C1 segment of cervical spinal cord (tissue), 14 donors: Measurements from ENCODE around the gene XRCC6.
A peak's percentile ranks its signal among the peaks of the same experiment; 100 is the strongest.
"Not testable (repeated sequence)": the region's sequence is repeated elsewhere in the genome, so short reads cannot be mapped to it uniquely, and the experiment has no call there.

Source experiments
- DNase-seq, 14 donors: peaks; one replicate each; lab custom pipeline; 2025; lab: John Stamatoyannopoulos, UW

The XRCC6 gene

DNA sequence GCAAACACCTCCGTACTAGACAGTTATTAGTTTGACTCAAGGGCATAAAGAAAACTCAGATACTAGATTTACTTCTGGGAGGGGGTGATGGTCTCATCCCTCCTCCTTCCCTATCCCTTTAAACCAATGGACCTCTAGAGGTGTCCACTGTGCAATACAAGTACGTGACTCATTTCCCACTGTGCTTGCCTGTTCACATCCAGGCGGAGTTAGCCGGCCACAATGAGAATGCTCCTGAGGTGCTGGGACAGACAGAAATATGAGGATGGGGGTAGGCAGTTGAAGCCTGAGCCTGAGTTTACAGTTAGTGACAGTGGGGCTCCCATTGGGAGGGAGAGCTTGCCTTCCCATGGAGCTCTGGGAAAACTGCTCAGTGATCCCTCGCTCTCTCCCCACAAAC, 23.0 kb upstream of the XRCC6 start:
- DNase-seq: no peak

DNA sequence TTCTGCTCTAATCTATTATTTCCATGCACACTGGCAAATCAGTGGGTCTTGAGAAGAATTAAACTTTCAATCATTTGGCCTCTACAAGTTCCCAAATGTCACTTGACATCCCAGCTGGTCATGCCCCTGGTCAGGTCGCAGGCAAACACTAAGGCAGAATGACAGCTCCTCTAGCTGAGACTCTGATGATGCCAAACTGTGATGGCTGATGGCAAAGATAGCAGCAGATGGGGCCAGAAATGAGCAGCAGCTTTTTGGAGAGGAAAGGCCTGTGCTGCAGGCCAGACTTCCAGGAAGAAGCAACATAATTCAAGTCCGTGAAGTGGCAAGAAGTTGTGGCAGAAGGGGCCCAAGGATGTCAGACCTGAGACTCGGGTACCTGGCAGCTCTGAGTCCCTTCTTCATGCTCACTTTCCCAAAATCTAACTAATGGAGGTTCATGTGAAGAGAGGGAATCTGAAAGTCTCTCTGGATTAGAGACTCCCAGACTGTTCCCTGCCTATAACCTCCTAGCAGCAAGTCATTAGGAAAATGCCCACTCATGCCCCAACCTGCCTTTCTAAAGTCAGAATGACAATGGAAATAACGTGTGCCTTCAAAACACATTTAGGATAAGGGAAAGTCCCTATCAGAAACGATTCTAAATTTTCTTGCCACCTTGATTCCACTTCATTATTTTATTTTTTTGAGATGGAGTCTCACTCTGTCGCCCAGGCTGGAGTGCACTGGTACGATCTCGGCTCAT, 22.0 kb upstream of the XRCC6 start:
- DNase-seq: peak in 1 of 14 donors; percentile 51

DNA sequence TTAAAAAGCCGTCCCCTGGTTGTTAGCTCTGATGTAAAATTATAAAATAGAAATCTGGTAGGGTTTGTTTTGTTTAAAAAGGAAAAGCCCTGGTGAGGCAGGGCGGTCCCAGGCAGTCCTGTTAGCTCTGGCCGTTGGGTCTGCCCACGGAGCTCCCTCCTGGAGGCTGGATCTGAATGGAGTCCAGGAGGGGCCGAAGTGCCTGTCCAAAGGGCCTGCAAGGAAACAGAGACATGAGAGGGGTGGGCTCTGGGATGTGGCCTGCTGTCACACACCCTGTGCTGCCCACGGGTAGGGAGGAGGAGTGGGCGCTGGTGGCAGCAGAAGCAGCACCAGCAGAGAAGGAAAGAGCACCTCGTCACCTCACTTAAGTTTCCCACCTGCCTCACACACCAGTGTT, 20.1 kb upstream of the XRCC6 start:
- no peak for DNase-seq

DNA sequence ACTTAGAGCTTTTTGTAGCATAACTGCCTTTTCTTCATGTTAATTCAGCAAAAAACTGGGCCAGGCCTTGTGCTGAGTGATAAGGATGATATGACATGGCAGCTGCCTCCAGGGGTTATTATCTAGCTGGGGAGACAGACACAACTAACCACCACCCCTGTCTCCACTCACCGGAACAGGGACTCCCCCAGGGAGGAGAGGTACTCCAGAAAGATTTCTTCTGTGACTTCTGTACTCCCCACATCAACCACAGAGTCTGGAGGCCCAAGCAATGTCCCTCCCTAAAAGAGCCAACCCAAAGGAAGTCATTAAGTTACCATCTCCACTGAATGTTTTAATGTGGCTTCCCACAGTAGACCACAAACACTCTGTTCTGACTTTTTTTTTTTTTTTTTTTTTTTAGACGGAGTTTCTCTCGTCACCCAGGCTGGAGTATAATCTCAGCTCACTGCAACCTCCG, 17.2 kb upstream of the XRCC6 start:
- DNase-seq: no peak

DNA sequence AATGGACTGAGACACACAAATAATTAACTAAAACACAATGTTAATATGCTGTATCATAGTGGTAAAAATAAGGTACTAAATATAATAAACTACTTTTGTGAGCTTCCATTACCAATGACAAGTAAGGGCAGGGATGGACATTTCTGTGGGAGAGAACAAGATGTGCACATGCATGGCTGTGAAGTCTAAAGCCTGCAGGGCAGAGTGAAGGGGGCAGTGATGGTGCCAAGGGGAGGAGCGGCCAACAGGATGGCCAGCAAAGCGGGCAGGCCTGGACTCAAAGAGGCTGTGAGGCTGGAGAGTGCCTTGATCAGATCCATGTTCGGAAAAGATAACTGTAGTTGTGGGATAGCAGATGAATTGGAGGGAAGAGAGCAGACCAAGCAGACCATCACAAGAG, 12.7 kb upstream of the XRCC6 start:
- no peak for DNase-seq

DNA sequence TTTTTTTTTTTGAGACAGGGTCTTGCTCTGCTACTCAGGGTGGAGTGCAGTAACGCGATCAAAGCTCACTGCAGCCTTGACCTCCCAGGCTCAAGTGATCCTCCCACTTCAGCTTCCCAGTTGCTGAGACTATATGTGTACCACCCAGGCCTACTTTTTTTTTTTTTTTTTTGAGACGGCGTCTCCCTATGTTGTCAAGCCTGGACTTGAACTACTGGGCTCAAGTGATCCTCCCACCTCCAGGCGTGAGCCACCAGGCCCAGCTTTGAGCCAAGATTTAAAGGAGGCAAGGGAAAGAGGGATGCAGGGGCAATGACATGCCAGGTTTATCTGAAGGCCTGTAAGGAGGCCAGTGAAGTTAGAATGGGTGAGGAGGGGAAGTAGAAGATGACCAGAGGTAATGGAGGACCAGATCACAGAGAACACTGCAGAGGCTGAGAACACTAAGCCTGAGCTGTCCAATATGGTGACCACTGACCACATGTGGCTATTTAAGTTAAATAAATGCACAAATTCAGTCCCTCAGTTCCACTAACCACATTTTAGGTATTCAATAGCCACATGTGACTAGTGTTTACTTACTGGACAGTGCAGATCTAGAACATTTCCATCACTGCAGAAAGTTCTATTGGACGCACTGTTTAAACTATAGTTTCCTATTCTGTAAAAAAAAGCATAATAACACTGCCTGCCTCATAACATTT, 8.3 kb upstream of the XRCC6 start:
- no peak for DNase-seq

DNA sequence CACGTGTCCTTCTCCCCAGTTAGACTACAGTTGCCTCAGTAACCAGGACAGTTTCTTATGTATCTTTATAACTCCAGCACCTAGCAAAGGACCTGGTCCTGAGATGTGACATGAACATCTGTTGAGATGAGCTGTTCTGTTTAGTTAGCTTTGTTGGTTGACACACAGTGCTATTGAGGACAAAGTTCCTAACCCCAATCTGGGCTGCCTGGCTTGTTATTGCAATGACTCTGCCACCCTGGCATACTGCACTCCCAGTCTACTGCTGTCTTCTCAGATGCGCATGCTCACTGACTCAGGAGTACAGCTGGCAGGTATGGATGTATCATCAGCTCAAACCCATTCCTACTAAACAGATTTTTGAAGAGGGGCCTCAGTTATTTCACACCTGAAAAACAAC, 7.6 kb upstream of the XRCC6 start:
- DNase-seq: no peak

DNA sequence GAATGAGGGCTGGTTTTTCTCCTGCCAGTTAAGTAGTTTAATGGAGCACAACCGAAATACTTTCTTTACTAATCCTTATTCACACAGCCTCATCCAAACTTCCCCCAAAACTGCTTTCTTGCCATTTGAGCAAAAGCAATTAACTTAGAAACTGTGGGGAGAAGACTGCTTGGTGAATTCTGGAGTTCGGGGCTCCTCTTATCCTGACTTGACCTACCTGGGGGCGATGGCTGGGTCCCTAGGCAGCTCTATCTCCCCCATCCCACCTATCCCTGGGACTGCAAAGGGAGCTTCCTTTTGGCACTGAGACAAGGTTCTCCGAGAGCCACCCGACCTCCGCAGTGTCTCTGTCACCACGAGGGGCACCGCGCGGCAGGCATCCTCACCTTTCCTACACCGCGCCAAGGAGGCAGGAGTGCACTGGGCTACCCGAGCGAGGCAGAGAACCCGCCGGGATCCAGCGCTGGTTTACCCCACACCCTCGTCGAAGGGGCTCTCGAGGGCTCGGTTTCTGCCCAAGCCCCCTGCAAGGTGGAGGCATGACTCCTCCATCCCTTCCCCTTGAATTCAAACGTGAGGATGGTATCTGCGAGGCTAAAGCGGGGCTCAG, 1.0 kb upstream of the XRCC6 start:
- DNase-seq: peak in 4 of 14 donors; percentile 31 to 52 (median 34)

DNA sequence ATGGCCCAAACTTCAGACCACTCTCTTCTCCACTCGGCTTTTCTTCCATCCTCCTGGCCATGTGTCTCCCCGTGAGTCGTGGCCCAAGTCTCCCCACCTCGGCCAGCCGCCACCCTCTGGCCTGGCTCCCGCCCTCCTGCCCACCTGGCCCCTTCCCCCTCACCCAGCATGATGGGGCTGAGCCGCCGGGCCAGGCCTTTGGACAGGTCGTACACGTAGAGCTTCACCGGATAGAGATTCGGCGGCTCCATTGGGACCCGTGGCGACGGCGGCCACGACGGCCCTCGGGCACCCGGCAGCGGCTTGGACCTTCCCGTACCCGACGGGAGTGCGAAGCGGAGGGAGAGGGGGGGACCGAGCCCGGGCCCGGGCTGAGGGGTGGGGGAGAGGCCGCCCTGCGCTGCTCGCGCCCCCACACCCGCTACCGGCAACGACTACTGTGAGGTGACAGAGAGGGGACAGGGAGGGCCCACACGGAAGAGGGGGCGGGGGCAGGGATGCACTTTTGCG, 451 bp upstream of the XRCC6 start, which contains the start of gene DESI1:
DESI1 (minus strand) TSS at position 455 of the 510 bp plus-strand sequence; CDS start at position 251, 204 bp downstream.
- DNase-seq: peak in 2 of 14 donors; percentile 61 to 65

DNA sequence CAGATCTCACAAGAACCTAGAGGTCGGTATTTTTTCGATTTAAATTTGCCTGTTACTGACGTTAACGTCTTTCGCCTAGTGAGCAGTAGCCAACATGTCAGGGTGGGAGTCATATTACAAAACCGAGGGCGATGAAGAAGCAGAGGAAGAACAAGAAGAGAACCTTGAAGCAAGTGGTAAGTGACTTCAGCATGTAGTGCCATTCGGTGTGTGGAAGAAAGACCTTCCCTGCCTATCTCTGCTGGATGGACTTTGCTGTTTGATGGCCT, 750 bp downstream of the XRCC6 start:
- DNase-seq: no peak

DNA sequence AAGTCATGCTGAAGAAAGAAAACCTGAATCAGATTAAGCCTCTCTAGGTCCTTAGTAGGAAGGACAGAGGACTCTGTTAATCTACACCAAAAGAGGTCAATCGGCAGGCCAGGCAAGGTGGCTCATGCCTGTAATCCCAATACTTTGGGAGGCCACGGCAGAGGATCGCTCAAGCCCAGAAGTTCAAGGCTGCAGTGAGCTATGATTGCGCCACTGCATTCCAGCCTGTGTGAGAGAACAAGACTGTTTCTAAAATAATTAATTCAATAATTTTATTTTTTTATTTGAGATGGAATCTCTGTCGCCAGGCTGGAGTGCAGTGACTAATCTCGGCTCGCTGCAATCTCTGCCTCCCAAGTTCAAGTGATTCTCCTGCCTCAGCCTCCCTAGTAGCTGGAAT, 4.5 kb downstream of the XRCC6 start:
- no peak for DNase-seq

DNA sequence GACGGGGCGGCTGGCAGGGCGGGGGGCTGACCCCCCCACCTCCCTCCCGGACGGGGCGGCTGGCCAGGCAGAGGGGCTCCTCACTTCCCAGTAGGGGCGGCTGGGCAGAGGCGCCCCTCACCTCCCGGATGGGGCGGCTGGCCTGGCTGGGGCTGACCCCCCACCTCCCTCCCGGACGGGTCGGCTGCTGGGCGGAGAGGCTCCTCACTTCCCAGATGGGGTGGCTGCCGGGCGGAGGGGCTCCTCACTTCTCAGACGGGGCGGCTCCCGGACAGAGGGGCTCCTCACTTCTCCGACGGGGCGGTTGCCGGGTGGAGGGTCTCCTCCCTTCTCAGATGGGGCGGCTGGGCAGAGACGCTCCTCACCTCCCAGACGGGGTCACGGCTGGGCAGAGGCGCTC, 10.0 kb downstream of the XRCC6 start:
- DNase-seq: not testable (repeated sequence)

DNA sequence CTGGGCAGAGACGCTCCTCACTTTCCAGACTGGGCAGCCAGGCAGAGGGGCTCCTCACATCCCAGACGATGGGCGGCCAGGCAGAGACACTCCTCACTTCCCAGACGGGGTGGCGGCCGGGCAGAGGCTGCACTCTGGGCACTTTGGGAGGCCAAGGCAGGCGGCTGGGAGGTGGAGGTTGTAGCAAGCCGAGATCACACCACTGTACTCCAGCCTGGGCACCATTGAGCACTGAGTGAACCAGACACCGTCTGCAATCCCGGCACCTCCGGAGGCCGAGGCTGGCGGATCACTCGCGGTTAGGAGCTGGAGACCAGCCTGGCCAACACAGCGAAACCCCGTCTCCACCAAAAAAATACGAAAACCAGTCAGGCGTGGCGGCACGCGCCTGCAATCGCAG, 10.5 kb downstream of the XRCC6 start:
- not testable (repeated sequence) for DNase-seq

DNA sequence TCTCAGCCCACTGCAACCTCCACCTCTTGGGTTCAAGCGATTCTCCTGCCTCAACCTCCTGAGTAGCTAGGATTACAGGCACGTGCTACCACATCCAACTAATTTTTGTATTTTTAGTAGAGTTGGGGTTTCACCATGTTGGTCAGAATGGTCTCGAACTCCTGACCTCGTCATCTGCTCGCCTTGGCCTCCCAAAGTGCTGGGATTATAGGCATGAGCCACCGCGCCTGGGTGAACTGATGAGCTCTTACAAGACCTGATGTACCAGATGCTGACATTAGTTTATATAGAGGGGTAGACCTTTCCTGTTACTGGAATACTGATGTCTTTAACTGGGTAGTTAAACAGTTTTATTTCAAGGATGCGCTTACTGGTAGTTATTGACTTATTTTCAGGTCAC, 13.5 kb downstream of the XRCC6 start:
- DNase-seq: not testable (repeated sequence)

DNA sequence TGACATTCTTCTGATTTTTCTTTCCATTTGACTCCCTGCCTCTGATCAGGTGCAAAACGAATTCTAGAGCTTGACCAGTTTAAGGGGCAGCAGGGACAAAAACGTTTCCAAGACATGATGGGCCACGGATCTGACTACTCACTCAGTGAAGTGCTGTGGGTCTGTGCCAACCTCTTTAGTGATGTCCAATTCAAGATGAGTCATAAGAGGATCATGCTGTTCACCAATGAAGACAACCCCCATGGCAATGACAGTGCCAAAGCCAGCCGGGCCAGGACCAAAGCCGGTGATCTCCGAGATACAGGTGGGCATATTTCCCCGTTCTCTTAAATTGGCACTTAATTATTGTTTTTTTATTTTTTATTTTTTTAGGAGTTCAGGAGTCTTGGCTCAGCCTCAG, 15.4 kb downstream of the XRCC6 start:
- peak in 5 of 14 donors; percentile 4 to 57 (median 20) for DNase-seq

DNA sequence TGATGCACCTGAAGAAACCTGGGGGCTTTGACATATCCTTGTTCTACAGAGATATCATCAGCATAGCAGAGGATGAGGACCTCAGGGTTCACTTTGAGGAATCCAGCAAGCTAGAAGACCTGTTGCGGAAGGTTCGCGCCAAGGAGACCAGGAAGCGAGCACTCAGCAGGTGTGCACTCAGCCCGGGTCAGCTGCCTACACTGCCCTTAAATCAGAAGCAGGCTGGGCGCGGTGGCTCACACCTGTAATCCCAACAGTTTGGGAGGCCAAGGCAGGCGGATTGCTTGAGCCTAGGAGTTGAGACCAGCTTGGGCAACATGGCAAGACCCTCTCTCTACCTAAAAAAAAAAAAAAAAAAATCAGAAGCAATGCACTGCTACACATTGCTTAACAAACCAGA, 16.5 kb downstream of the XRCC6 start:
- DNase-seq: not testable (repeated sequence)

DNA sequence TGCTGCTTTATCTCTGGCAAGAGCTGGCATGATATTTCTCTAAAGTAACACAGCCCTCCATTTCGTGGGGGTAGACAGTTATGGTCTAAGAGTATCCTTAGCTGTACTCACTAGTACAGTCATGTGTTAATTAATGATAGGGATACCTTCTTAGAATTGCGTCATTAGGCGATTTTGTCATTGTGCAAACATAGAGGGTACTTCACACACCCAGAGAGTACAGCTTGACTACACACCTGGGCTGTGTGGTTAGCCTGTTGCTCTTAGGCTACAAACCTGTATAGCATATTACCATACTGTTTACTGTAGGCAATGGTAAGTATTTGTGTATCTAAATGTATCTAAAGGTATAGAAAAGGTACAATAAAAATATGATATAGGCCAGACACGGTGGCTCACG, 17.0 kb downstream of the XRCC6 start:
- no peak for DNase-seq

DNA sequence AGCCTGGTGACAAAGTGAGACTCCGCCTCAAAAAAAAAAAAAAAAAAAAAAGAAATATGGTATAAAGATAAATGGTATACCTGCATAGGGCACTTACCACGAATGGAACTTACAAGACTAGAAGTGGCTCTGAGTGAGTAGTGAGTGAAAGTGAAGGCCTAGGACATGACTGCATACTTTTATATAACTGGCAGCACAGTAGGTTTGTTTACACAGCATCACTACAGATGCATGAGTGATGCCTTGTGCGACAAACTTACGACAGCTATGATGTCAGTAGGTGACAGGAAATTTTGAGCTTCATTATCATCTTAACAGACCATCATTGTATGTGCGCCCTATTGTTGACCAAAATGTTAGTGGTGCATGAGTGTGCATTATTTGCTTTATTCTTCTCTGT, 17.7 kb downstream of the XRCC6 start:
- DNase-seq: no peak

DNA sequence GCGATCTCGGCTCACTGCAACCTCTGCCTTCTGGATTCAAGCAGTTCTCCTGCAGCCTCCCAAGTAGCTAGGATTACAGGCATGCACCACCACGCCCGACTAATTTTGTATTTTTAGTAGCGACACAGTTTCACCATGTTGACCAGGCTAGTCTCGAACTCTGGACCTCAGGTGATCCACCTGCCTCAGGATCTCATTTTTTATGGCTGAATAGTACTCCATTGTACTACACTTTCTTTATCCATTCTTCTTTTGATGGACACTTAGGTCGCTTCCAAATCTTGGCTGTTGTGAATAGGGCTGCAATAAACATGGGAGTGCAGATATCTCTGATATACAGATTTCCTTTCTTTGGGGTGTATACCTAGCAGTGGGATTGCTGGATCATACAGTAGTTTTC, 20.8 kb downstream of the XRCC6 start:
- DNase-seq: no peak

DNA sequence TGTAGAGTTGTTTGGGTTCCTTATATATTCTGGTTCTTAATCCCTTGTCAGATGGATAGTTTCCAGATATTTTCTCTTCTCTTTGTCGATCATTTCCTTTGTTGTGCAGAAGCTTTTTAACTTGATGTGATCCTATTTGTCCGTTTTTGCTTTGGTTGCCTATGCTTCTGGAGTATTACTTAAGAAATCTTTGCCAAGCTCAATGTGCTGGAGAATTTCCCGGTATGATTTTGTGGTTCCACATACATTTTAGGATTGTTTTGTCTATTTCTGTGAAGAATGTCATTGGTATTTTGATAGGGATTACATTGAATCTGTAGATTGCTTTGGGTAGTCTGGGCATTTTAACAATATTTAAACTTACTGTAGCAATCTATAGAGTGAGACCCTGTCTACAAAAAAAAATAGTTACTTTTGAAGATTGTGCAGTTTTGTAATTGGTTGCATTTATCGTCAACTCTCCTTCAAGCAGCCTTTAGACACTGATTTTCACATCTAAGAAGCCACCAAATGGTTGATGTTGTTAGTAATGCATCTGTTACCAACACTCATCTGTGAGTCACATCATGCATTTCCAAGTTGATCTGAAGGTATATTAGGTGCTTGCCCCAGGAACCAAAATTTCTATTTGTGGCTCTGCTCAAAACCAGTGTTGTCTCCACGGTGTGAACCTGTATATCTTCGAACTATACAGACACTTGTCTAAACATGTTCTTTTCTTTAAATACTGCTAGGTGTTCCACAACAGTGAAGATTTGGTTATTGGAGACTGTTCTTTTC, 21.4 kb downstream of the XRCC6 start:
- no peak for DNase-seq

DNA sequence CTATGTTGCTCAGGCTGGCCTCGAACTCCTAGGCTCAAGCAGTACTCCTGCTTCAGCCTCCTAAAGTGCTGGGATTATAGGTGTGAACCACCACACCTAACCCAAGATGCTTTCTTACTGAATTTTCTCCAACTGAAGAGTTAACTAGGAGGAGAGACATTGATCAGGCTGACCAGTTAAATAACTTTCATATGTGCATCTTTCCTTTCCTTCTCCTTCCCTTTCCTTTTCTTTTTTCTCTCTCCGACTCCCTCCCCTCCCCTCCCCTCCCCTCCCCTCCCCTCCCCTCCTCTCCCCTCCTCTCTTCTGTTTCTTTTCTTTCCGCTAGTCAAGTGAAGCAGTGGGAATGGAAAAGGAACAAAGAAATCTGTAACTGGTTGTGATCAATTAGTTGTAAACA, 26.7 kb downstream of the XRCC6 start:
- no peak for DNase-seq

DNA sequence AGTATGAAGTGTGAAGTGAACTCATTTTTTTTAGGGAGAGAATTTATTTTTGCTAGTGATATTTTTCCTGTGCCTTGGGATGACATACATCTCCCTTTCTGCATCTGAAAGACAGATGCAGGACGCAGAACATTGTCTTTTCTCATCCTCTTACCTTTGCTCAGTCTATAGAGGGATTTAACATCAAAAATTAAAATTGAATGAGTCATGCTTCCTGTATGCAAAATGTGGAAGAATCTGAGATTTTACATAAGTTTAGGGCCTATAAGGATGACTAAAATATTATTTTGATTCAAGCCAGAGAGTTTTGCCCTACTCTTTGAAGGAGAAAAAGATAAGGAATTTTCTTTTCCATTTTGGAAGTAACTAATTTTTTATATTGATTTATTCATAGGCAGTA, 27.3 kb downstream of the XRCC6 start:
- no peak for DNase-seq
